Medulla oblongata (tissue), 1 donor: ENCODE results near the gene LHFPL2.
"Not testable (repeated sequence)": the region's sequence is repeated elsewhere in the genome, so short reads cannot be mapped to it uniquely, and the experiment has no call there.

Source experiments
- DNase-seq: peaks from one replicate; pipeline ENCODE4 v3.0.0-alpha.2; 2015; ENCODE audit errors: extremely low spot score

Gene LHFPL2

DNA sequence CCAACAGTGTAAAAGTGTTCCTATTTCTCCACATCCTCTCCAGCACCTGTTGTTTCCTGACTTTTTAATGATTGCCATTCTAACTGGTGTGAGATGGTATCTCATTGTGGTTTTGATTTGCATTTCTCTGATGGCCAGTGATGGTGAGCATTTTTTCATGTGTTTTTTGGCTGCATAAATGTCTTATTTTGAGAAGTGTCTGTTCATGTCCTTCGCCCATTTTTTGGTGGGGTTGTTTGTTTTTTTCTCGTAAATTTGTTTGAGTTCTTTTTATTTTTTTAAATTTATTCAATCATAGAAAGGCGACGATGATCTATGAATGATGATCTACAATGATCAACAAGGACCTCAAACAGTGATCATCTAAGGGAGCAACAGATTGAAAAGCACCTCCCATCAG is 28.5 kb downstream of the LHFPL2 start:
- not testable (repeated sequence) for DNase-seq

GRCh38 chr5:78618303-78618702 is 30.3 kb downstream of the LHFPL2 start:
- DNase-seq, result no peak

GRCh38 chr5:78615697-78616096 is 32.9 kb downstream of the LHFPL2 start:
- no peak for DNase-seq

DNA sequence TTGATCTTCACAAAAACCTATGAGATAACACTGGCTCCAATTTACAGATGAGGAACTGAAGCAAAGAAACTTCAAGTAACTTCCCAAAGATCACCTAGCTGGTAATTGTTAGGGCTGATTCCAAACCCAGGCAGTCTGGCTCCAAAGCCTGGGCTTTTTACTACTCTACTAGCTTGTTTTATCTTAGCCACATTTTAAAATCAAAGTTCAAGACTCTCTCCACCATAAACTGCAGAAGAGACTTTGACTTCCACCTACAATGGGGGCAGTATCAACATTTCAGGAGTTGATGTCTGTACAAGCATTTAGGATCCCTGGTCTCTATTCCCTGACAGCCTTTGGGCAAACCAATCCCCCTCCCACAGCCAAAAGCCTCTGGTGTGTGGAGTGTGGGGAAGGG is 33.8 kb downstream of the LHFPL2 start:
- no peak for DNase-seq

GRCh38 chr5:78613756-78614155 is 34.8 kb downstream of the LHFPL2 start:
- DNase-seq, result no peak

DNA sequence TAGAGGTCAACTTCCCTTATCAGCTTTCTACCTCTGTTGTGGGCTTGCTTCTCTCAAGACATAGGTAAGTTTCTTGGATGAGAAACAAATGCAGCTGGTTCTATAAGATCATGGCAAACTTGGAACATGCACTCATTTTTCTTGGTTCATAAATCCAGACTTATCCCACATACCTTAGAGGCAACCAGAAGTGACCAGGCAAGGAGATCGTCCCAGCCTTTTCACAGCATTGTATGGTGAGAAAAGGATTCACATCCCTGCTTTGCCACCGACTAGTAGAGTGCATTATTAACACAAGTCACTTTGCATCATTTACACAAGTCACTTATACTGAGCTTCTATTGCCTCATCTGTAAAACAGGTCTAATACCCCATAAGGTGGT is 35.4 kb downstream of the LHFPL2 start:
- no peak for DNase-seq

DNA sequence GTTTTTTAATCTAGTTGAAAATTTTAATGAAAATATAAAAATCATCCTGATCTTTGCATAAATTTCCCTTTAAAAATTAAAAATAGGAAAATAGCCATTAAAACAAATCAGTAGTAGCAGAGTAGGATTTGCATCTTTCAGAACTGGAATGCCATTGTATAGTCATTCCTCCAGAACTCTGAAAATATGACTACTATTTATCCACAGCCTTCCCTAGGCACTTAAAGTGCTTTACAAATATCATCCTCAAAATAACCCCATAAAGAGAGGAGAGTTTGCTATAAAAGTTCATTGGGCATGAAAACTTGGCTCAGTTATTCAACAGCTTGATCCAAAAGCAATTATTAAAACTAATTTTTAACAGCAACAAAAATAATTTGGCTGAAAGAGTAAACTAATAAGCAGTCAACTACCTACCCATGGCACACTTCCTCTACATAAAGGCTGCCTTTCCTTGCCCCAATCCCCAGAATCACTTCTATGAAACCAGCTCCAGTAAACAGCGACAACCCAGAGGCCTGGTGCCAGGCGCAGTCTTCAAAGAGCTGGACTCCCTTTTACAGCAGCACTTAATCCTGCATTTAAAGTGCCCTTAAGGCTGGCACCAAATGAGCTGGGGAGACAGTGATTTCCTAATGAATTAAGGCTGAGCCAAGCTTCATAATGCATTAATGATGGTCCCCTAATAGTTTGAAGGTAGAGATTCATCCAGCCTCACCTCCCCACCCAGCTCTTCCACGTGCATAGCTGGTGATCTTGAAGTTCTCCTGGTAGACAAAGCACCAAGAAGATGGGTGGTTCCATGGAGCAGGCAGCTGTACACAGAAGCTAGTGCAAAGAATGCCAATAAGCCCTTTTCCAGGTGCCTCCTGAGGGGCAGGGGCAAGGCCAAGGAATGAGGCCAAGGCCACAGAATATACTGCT is 36.1 kb downstream of the LHFPL2 start:
- no peak for DNase-seq

GRCh38 chr5:78611126-78611605 is 37.4 kb downstream of the LHFPL2 start:
- no peak for DNase-seq

DNA sequence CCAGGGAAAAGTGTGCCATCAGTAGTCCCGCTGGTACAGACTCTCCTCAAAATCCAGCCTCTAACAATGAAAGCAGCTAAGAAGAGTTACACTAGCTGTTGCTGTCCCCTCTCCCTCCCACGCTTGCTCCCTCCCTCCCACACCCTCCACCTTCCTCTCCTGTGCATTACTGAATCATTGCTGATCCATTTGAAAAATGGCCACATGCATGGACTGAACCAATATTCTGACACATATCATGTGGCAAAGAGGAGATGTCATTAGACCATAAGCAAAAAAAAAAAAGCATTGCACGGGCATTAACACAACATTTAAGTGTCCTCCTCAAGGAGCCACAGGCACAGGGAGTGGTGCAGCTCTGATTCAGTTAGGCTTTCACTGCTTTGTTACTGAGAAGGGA is 37.9 kb downstream of the LHFPL2 start:
- DNase-seq, result no peak

GRCh38 chr5:78610163-78610583 is 38.4 kb downstream of the LHFPL2 start:
- DNase-seq, result no peak

- no peak for DNase-seq
Measured at GRCh38 chr5:78607864-78608263, 40.7 kb downstream of the LHFPL2 start.

- no peak for DNase-seq
Measured at GRCh38 chr5:78606241-78606640, 42.3 kb downstream of the LHFPL2 start.

DNA sequence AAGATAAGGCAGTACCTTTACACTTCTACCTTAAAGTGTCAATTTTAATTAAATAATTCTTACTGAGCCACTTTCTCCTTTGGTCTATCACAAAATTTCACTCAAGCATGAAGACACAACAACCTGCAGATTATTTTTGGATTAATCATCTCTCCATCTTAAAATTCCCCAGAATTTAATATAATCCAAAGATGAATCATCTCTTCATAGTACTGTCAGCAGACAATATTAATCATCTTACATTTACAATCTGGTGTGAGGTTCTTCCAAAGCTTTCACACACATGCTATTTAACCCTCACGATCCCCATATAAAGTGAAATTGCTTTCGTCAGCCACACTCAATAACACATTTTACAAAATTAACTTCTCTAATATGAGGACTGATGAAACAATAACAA is 43.0 kb downstream of the LHFPL2 start:
- no peak for DNase-seq

- DNase-seq, result no peak
Measured at GRCh38 chr5:78604689-78605285, 43.8 kb downstream of the LHFPL2 start.

DNA sequence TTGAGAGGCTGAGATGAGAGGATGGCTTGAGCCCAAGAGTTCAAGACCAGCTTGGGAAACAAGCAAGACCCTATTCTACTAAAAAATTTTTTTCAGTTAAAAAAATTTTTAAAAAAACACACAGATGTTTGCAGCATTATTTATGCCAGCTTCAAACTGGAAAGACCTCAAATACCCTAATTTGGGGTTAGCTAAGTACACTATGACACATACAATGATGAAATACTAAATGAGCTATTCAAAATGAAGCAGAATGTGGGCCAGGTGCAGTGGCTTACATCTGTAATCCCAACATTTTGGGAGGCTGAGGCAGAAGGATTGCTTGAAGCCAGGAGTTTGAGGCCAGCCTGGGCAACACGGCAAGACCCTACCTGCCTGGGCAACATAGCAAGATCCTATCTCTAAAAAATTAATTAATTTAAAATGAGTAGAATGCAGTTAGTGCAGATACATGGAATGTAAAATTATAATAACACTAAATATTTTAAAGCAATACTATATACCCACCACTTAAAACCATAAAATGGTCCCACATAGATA is 44.9 kb downstream of the LHFPL2 start:
- DNase-seq, result no peak

DNA sequence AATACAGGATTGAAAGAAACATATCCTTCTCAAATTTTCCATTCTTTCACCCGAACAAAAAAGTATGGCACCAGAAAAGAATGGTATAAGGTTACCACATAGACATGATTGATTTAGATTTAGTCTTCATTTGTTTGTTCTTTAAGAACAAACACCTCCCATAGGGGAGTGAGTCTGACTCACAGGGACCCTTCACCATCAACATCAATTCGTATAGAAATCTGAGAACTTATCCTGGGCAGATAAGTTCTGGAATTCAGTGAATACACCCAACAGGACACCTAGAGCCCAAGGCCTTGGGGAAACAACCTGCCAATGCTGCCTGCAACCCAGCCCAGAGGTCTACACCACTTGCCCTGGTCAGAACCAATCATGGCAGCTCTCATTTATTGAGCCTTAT is 46.2 kb downstream of the LHFPL2 start:
- no peak for DNase-seq

DNA sequence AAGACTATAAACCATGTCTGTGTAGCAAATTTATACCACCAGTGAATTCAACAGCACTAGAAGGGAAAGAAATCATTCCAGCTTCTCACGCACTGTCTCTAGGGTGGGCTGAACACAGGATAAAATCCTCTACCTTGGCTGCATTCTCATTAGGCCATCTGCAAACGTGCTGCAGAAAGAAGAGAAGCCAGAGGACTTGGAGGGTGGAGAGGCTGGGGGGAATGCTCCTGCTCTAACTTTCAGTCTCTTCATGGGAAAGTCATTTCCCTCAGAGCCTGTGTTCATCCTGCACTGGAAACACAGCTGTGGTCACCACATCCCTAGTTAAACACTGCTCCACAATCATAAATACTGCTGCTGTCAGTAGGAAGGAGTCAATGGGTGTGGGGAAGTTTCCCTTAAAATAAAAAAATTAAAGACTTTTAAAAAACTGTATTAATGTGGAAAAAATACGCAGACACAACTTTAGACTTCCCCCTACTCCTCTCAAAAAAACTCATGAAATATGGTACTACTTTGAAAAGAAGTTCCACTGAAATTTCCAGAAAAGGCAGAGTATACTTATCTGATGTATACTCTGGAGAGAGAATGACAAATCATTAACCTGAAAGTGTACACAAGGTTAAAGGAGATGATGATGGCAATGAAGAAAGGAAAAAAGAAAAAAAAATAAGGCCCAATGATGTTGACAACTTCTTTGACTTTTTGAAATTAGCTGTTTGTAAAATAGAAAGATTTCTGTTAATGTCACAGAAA is 46.8 kb downstream of the LHFPL2 start:
- DNase-seq, result no peak

GRCh38 chr5:78600687-78601414 is 47.7 kb downstream of the LHFPL2 start:
- no peak for DNase-seq

GRCh38 chr5:78598973-78599372 is 49.6 kb downstream of the LHFPL2 start:
- DNase-seq, result no peak

DNA sequence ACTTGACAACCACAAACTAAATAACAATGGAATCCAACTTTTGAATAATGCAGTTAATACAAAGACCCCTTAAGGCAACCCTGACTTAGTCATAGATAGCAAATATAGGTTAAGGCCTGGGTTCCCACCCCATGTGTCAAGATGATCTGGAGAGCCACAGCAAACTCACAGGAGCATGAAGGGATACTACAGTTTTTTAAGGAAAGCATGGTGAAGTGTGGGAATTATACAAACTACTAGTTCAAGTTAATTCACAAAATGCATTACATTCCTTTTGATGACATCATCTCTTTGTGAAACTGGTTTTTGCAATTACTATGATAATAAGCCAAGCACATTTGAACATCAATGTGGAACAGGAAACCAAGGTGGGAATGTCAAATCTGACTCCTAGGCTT is 50.6 kb downstream of the LHFPL2 start:
- DNase-seq, result no peak
